KMS-11 (cell line): Measurements from ENCODE around the gene BEST3.

ENCODE experiments used
- H2AFZ ChIP-seq: fragments of 200-600 bp; sonication (generic); 2 replicates; pipeline ENCODE4 v1.6.1; 2016; ENCODE audit warnings: antibody characterized with exemption, mixed run types, low read depth
- H3K27ac ChIP-seq: fragments of 200-600 bp; sonication (generic); 2 replicates; pipeline ENCODE4 v1.6.1; 2016; ENCODE audit warnings: mild to moderate bottlenecking, mixed run types
- H3K27me3 ChIP-seq: fragments of 200-600 bp; sonication (generic); 2 replicates; pipeline ENCODE4 v1.6.1; 2017; ENCODE audit warnings: mild to moderate bottlenecking, low read depth, mixed run types, moderate library complexity; ENCODE audit not compliant: insufficient read depth
- H3K36me3 ChIP-seq: fragments of 200-600 bp; sonication (generic); 2 replicates; pipeline ENCODE4 v1.6.1; 2017; ENCODE audit warnings: mild to moderate bottlenecking, mixed run types; ENCODE audit not compliant: insufficient read depth
- H3K4me1 ChIP-seq: fragments of 200-600 bp; sonication (generic); 2 replicates; pipeline ENCODE4 v1.6.1; 2016; ENCODE audit warnings: mild to moderate bottlenecking, low read depth, mixed run types; ENCODE audit not compliant: poor library complexity, severe bottlenecking
- H3K4me2 ChIP-seq: fragments of 200-600 bp; sonication (generic); 2 replicates; pipeline ENCODE4 v1.7.0; 2016; ENCODE audit warnings: mild to moderate bottlenecking, mixed run types
- H3K4me3 ChIP-seq: fragments of 200-600 bp; sonication (generic); IDR thresholded peaks from 2 replicates; pipeline ENCODE4 v1.6.1; 2017; ENCODE audit warnings: low read depth, low read length, mixed read lengths; ENCODE audit not compliant: insufficient read depth
- H3K79me2 ChIP-seq: fragments of 200-600 bp; sonication (generic); 2 replicates; pipeline ENCODE4 v1.6.1; 2016; ENCODE audit warnings: low read depth, mixed run types; ENCODE audit not compliant: insufficient read depth
- H3K9ac ChIP-seq: fragments of 200-600 bp; sonication (generic); 2 replicates; pipeline ENCODE4 v1.6.1; 2016; ENCODE audit warnings: mild to moderate bottlenecking, mixed run types
- H4K20me1 ChIP-seq: fragments of 200-600 bp; sonication (generic); 2 replicates; pipeline ENCODE4 v1.6.1; 2016; ENCODE audit warnings: mild to moderate bottlenecking, mixed run types; ENCODE audit not compliant: insufficient read depth
- TF ChIP-seq, protein P1 (sequence below): fragments of 200-600 bp; sonication (generic); conservative IDR thresholded peaks from 2 replicates; pipeline ENCODE4 v1.6.1; 2017; ENCODE audit warnings: low read depth, mild to moderate bottlenecking, antibody characterized with exemption, low read length, moderate library complexity, mixed read lengths

Gene BEST3

GRCh38 chr12:69738351-69739286, 39.5 kb upstream of the BEST3 start, which contains the start of gene RAB3IP:
TSS of gene RAB3IP (plus strand) at chr12:69738860. CDS start at chr12:69755409, 16,549 bp downstream.
- peak within 1 kb of the TSS; percentile 57 for H3K4me3 ChIP-seq
- H3K9ac ChIP-seq: peak within 1 kb of the TSS; percentile 67
- no peaks in the 10 kb centered on the region for H3K36me3 ChIP-seq
- H3K27me3 ChIP-seq: no peaks in the 10 kb centered on the region
- H3K79me2 ChIP-seq: peaks cover 28% of the 10 kb centered on the region; the same call in 1 of the 2 replicates
- peak within 1 kb of the TSS; percentile 53 for H3K27ac ChIP-seq
- H4K20me1 ChIP-seq: 0 out of 2 replicates have a peak, but pooled peaks cover 4% of the 10 kb centered on the region
- peaks cover 20% of the 10 kb centered on the region for H3K4me1 ChIP-seq
- peak within 1 kb of the TSS; percentile 89 for H3K4me2 ChIP-seq
- TF ChIP-seq, protein P1, sequence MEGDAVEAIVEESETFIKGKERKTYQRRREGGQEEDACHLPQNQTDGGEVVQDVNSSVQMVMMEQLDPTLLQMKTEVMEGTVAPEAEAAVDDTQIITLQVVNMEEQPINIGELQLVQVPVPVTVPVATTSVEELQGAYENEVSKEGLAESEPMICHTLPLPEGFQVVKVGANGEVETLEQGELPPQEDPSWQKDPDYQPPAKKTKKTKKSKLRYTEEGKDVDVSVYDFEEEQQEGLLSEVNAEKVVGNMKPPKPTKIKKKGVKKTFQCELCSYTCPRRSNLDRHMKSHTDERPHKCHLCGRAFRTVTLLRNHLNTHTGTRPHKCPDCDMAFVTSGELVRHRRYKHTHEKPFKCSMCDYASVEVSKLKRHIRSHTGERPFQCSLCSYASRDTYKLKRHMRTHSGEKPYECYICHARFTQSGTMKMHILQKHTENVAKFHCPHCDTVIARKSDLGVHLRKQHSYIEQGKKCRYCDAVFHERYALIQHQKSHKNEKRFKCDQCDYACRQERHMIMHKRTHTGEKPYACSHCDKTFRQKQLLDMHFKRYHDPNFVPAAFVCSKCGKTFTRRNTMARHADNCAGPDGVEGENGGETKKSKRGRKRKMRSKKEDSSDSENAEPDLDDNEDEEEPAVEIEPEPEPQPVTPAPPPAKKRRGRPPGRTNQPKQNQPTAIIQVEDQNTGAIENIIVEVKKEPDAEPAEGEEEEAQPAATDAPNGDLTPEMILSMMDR: no peak; the same call in none of the 2 replicates
- peak within 1 kb of the TSS; percentile 96 for H2AFZ ChIP-seq

DNA sequence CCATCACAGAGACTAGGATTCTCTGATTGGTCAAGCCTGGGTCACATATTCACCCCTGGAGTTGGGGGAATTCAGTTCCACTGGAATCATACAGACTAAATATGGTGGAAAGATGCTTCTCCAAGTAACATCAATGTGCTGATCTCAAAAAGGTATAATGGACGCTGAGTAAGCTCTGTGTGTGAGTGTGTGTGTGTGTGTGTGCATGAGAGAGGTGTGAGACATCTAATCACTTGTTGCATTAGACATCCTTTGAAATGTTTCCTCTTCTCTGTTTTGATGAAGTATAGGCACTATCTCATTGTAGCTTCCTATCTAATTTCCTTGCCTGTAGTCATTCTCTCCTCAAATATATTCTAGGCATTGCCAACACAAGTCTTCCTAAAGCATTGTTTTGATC, 34.5 kb upstream of the BEST3 start:
- Histone ChIP-seq H3K4me3 (no peak overlapping the region), H4K20me1 (no peaks in the 10 kb centered on the region), H3K79me2 (no peaks in the 10 kb centered on the region), H3K4me2 (no peak overlapping the region), H3K9ac (no peak overlapping the region), H2AFZ (no peak overlapping the region), H3K27me3 (no peaks in the 10 kb centered on the region), H3K4me1 (peaks cover 8% of the 10 kb centered on the region), H3K36me3 (no peaks in the 10 kb centered on the region), H3K27ac (no peak overlapping the region)
- TF ChIP-seq, protein P1: no peak

DNA sequence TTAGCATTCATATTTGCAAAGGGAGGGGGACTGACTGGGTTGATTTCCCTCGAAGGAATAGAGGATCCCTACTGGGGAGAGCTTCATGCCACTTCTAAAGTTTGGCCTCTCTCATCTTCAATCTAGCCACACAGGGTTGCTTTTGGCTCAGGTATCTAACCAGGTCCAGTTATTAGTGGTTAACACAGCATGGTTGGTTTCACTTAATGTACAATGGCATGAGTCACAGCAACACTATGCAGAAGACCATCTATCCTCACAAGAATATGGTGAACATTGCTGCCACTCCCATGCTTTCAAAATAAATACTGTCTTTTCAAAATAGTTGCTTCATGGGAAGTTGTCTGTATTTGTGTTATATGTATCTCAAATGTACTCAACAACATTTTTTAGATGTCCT, 33.0 kb upstream of the BEST3 start:
- H3K27ac ChIP-seq: no peak overlapping the region
- H3K27me3 ChIP-seq: no peaks in the 10 kb centered on the region
- H3K79me2 ChIP-seq: no peaks in the 10 kb centered on the region
- H3K4me2 ChIP-seq: no peak overlapping the region
- H3K9ac ChIP-seq: no peak overlapping the region
- no peaks in the 10 kb centered on the region for H3K4me1 ChIP-seq
- TF ChIP-seq, protein P1: no peak
- H4K20me1 ChIP-seq: no peaks in the 10 kb centered on the region
- no peak overlapping the region for H3K4me3 ChIP-seq
- H2AFZ ChIP-seq: no peak overlapping the region
- no peaks in the 10 kb centered on the region for H3K36me3 ChIP-seq

DNA sequence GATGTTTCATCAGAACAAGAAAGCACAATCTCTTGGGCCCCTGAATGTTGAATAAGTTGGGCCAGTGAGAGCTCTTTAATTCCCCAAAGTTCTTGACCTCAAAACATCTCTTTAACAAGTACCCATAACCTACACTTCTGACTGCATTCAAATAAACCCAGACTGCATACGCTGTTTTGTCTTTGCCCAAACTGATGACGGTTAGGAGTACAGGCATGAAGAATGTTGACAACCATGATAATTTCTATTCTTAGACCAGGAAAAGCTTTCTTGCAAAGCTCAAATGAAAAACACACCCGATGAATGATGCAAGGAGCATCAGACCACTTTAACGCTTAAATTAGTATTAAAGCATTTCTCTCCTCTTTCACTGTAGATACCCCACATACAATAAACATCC, 27.8 kb upstream of the BEST3 start:
- Histone ChIP-seq H2AFZ (no peak overlapping the region), H3K9ac (no peak overlapping the region), H4K20me1 (no peaks in the 10 kb centered on the region), H3K79me2 (no peaks in the 10 kb centered on the region), H3K4me2 (no peak overlapping the region), H3K4me1 (no peaks in the 10 kb centered on the region), H3K27ac (no peak overlapping the region), H3K27me3 (no peaks in the 10 kb centered on the region), H3K36me3 (no peaks in the 10 kb centered on the region), H3K4me3 (no peak overlapping the region)
- TF ChIP-seq, protein P1: no peak
